ENCODE results near the gene ZNF689.

The ZNF689 gene

DNA sequence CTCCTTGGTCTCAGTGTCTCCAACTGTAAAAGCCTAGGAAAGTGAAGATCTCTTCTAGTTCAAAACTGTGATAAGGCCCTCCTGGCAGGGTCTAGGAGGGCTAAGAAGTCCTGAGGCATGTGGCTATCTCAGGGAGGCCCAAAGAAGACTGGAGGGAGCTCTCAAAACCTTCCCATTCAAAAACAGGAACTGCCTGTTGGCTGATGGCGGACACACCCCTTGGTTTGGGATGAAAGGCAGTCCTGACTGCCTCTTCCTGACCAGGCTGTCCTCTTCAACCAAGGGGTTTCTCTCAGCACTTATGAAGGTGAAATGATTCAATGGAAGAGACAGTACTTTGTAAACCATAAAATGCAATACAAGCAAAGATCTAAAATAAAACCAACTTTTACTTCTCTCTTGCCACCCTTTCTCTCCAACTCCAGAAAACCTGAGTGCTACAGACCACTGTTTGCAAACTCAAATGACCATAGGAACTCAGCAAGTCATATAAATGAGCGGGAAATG lies 56.7 kb downstream of the ZNF689 start:
- in situ Hi-C loops (cut with MboI; ENCODE audit: low pct_unique_long_range_greater_than_20kb, low sequenced_read_pairs, unreplicated experiment), result no loop called here
- no peak for DNase-seq (ENCODE audit: low spot score)
- TF ChIP-seq, protein P1, sequence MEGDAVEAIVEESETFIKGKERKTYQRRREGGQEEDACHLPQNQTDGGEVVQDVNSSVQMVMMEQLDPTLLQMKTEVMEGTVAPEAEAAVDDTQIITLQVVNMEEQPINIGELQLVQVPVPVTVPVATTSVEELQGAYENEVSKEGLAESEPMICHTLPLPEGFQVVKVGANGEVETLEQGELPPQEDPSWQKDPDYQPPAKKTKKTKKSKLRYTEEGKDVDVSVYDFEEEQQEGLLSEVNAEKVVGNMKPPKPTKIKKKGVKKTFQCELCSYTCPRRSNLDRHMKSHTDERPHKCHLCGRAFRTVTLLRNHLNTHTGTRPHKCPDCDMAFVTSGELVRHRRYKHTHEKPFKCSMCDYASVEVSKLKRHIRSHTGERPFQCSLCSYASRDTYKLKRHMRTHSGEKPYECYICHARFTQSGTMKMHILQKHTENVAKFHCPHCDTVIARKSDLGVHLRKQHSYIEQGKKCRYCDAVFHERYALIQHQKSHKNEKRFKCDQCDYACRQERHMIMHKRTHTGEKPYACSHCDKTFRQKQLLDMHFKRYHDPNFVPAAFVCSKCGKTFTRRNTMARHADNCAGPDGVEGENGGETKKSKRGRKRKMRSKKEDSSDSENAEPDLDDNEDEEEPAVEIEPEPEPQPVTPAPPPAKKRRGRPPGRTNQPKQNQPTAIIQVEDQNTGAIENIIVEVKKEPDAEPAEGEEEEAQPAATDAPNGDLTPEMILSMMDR (IDR thresholded peaks at IDR 0.05; ENCODE audit: extremely low read depth, insufficient read depth, missing control alignments), result no peak

- DNase-seq (ENCODE audit: low spot score), result no peak
- TF ChIP-seq, protein P1 (IDR thresholded peaks at IDR 0.05; ENCODE audit: extremely low read depth, insufficient read depth, missing control alignments), result no peak
- in situ Hi-C loops (cut with MboI; ENCODE audit: low pct_unique_long_range_greater_than_20kb, low sequenced_read_pairs, unreplicated experiment), result no loop called here
Observed at GRCh38 chr16:30552956-30553355, 57.2 kb downstream of the ZNF689 start.
